GM23338 (cell line): Measurements from ENCODE around the gene WBP1. TPM values are rescaled to one million over a fixed set of nuclear protein-coding genes. Genes with fewer than 3 reads are reported as not detected.
"Not testable (repeated sequence)": the region's sequence is repeated elsewhere in the genome, so short reads cannot be mapped to it uniquely, and the experiment has no call there.

Source experiments
- ATAC-seq: fragments of 200-7000 bp; cut with Tn5 transposase; 3 replicates; pipeline ENCODE4 v1.9.1; 2020
- DNase-seq: peaks from one replicate; pipeline ENCODE4 v3.0.0-alpha.2; 2015; ENCODE audit warnings: low spot score
- H2AFZ ChIP-seq: fragments of 200-600 bp; sonication (generic); 2 replicates; pipeline ENCODE4 v1.8.0; 2016; ENCODE audit warnings: antibody characterized with exemption, mild to moderate bottlenecking, moderate library complexity
- H3F3A ChIP-seq: fragments of 200-600 bp; sonication (generic); replicated peaks from 2 replicates; pipeline ENCODE4 v1.8.0; 2017; ENCODE audit warnings: antibody characterized with exemption, mixed run types, low read depth
- H3K27ac ChIP-seq: fragments of 200-600 bp; sonication (generic); 2 replicates; pipeline ENCODE4 v1.6.1; 2016; ENCODE audit warnings: low read depth
- H3K27me3 ChIP-seq: fragments of 200-600 bp; sonication (generic); 2 replicates; pipeline ENCODE4 v1.8.0; 2016; ENCODE audit warnings: mild to moderate bottlenecking, mixed run types, moderate library complexity; ENCODE audit not compliant: insufficient read depth
- H3K36me3 ChIP-seq: fragments of 200-600 bp; sonication (generic); 2 replicates; pipeline ENCODE4 v1.8.0; 2016; ENCODE audit warnings: mild to moderate bottlenecking; ENCODE audit not compliant: insufficient read depth
- H3K4me1 ChIP-seq: fragments of 200-600 bp; sonication (generic); 2 replicates; pipeline ENCODE4 v1.8.0; 2016; ENCODE audit warnings: mild to moderate bottlenecking, moderate library complexity; ENCODE audit not compliant: insufficient read depth
- H3K4me2 ChIP-seq: fragments of 200-600 bp; sonication (generic); 2 replicates; pipeline ENCODE4 v1.7.1; 2017; ENCODE audit warnings: mixed run types
- H3K4me3 ChIP-seq: fragments of 200-600 bp; sonication (generic); 2 replicates; pipeline ENCODE4 v1.6.1; 2016; ENCODE audit warnings: mixed run types
- H3K79me2 ChIP-seq: fragments of 200-600 bp; sonication (generic); replicated peaks from 2 replicates; pipeline ENCODE4 v1.8.0; 2017; ENCODE audit warnings: mild to moderate bottlenecking; ENCODE audit not compliant: insufficient read depth
- H3K9me2 ChIP-seq: fragments of 200-600 bp; sonication (generic); 2 replicates; pipeline ENCODE4 v1.8.0; 2017; ENCODE audit not compliant: insufficient read depth
- H4K20me1 ChIP-seq: fragments of 200-600 bp; sonication (generic); replicated peaks from 2 replicates; pipeline ENCODE4 v1.8.0; 2017; ENCODE audit warnings: mild to moderate bottlenecking; ENCODE audit not compliant: insufficient read depth
- H3K27ac Mint-ChIP-seq: 2 replicates; pipeline ENCODE4 v1.8.0; 2020; ENCODE audit warnings: inconsistent platforms, mild to moderate bottlenecking, moderate library complexity, mixed read lengths
- H3K27me3 Mint-ChIP-seq: 3 replicates; pipeline ENCODE4 v1.8.0; 2022; ENCODE audit warnings: low read depth, mild to moderate bottlenecking, moderate library complexity, mixed read lengths, inconsistent platforms; ENCODE audit not compliant: insufficient read depth, poor library complexity
- H3K36me3 Mint-ChIP-seq: 3 replicates; pipeline ENCODE4 v1.8.0; 2021; ENCODE audit warnings: low read depth, mild to moderate bottlenecking, inconsistent platforms, moderate library complexity, mixed read lengths
- H3K4me1 Mint-ChIP-seq: 3 replicates; pipeline ENCODE4 v1.8.0; 2020; ENCODE audit warnings: mild to moderate bottlenecking, inconsistent platforms, mixed read lengths
- H3K4me3 Mint-ChIP-seq: 3 replicates; pipeline ENCODE4 v1.8.0; 2021; ENCODE audit warnings: moderate library complexity, mild to moderate bottlenecking, inconsistent platforms, mixed read lengths
- H3K9me3 Mint-ChIP-seq: 3 replicates; pipeline ENCODE4 v1.8.0; 2020; ENCODE audit warnings: moderate library complexity, mild to moderate bottlenecking, inconsistent platforms, mixed read lengths
- CREB1 ChIP-seq: fragments of 250-450 bp; sonication (Bioruptor Pico); IDR thresholded peaks from 2 replicates; pipeline ENCODE4 v1.5.0; 2020; ENCODE audit warnings: low read depth, mild to moderate bottlenecking, moderate library complexity
- EZH2phosphoT487 ChIP-seq: fragments of 200-600 bp; sonication (generic); IDR thresholded peaks from one replicate; pipeline ENCODE4 v1.8.1; 2018; ENCODE audit warnings: antibody characterized with exemption; ENCODE audit not compliant: unreplicated experiment
- NANOG ChIP-seq: IDR thresholded peaks from 2 replicates; pipeline ENCODE4 v1.6.1; 2016; ENCODE audit warnings: antibody characterized with exemption, borderline replicate concordance
- POLR2AphosphoS5 ChIP-seq: IDR thresholded peaks from 2 replicates; pipeline ENCODE4 v1.6.1; 2016; ENCODE audit warnings: antibody characterized with exemption, low read depth
- STAT1 ChIP-seq: IDR thresholded peaks from one replicate; pipeline ENCODE4 v1.6.1; 2016; ENCODE audit warnings: antibody characterized with exemption; ENCODE audit not compliant: unreplicated experiment
- polyA plus RNA-seq: library from polyadenylated mRNA; unstranded; fragments of >200 nt; fragmentation: Nextera tagmentation; extraction: Ambion mirVana; gene quantifications from 2 replicates; pipeline ENCODE4 v1.2.1, GENCODE V29; 2016
- total RNA-seq: library from RNA; depleted of rRNA; stranded (reverse); fragments of >200 nt; shearing (Covaris generic); gene quantifications from 2 replicates; pipeline ENCODE4 v1.2.3, GENCODE V29; 2014
- TF ChIP-seq, protein P1 (sequence below): IDR thresholded peaks from one replicate; pipeline ENCODE4 v1.6.1; 2018; ENCODE audit warnings: antibody characterized with exemption; ENCODE audit not compliant: unreplicated experiment
- TF ChIP-seq, protein P2 (sequence below), 2 experiments: fragments of 200-600 bp in 1 of 2; sonication (generic) in 1 of 2; conservative IDR thresholded peaks; 2 replicates each; pipeline versions ENCODE4 v1.5.1 to v1.6.1; 2016 to 2017; ENCODE audit warnings: antibody characterized with exemption in 2 of 2, low read depth in 2 of 2, mild to moderate bottlenecking in 2 of 2, moderate library complexity in 1 of 2

Gene WBP1
- total and polyA plus RNA-seq, 2 experiments from 2014 or later: 53.0 to 64.4 TPM

DNA sequence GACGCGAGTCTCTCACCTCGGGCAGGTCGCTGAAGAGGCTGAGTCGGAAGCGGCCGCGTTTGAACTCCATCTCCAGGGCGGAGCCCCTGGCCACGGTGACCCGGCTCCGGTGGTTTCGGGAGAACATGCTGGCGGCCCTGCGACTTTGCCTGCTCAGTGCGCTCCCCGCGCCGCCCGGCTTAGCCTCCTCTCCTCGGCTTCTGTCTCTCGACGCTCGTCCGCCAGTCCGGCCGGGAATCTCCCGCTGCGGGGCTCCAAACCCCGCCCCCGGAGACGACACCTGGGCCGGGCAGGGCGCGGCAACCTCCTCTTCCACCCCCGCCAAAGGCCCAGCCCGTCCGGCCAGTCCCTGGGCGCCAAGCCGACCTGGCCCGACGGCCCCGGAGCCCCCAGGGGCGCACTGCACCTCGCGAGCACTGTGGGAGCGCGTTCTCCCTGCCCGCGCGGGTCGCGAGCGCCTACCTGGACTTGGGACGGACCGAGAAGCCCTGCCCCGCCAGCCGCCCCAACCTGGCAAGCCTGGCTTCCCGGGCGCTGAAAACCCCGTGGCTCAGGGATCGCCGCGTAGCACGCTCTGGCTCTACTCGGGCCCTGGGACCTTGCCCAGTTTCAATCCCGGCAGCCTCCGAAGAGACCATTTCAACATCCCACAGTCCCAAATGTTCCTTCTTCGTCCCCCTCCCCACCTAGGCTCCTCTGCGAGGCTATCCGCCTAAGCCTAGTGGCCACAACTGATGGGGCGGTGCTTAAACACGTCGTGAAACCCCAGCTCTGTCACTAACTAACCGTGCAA, 16.4 kb upstream of the WBP1 start, which contains the start of gene RTKN:
RTKN (minus strand) TSS at position 248 of the 793 bp plus-strand sequence; CDS start at position 127, 121 bp downstream.
- Histone ChIP-seq H3K9me2 (no peaks in the 10 kb centered on the region), H3K4me1 (peaks cover 29% of the 10 kb centered on the region), H3K36me3 (no peaks in the 10 kb centered on the region), H3K27me3 (no peaks in the 10 kb centered on the region), H4K20me1 (peaks cover 23% of the 10 kb centered on the region), H3K27ac (peak within 1 kb of the TSS; percentile 97), H3K4me2 (peak within 1 kb of the TSS; percentile 97), H2AFZ (peak within 1 kb of the TSS; percentile 66), H3K79me2 (peaks cover 34% of the 10 kb centered on the region), H3F3A (peaks cover 18% of the 10 kb centered on the region), H3K4me3 (peak within 1 kb of the TSS; percentile 96)
- Mint-ChIP-seq H3K4me1 (peaks cover 29% of the 10 kb centered on the region), H3K27me3 (peaks cover 16% of the 10 kb centered on the region), H3K4me3 (peak within 1 kb of the TSS; percentile 98), H3K27ac (peak within 1 kb of the TSS; percentile 97), H3K9me3 (no peaks in the 10 kb centered on the region), H3K36me3 (peaks cover 18% of the 10 kb centered on the region)
- TF ChIP-seq, protein P1, sequence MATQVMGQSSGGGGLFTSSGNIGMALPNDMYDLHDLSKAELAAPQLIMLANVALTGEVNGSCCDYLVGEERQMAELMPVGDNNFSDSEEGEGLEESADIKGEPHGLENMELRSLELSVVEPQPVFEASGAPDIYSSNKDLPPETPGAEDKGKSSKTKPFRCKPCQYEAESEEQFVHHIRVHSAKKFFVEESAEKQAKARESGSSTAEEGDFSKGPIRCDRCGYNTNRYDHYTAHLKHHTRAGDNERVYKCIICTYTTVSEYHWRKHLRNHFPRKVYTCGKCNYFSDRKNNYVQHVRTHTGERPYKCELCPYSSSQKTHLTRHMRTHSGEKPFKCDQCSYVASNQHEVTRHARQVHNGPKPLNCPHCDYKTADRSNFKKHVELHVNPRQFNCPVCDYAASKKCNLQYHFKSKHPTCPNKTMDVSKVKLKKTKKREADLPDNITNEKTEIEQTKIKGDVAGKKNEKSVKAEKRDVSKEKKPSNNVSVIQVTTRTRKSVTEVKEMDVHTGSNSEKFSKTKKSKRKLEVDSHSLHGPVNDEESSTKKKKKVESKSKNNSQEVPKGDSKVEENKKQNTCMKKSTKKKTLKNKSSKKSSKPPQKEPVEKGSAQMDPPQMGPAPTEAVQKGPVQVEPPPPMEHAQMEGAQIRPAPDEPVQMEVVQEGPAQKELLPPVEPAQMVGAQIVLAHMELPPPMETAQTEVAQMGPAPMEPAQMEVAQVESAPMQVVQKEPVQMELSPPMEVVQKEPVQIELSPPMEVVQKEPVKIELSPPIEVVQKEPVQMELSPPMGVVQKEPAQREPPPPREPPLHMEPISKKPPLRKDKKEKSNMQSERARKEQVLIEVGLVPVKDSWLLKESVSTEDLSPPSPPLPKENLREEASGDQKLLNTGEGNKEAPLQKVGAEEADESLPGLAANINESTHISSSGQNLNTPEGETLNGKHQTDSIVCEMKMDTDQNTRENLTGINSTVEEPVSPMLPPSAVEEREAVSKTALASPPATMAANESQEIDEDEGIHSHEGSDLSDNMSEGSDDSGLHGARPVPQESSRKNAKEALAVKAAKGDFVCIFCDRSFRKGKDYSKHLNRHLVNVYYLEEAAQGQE: no peak
- no peak for TF ChIP-seq STAT1
- TF ChIP-seq POLR2AphosphoS5: peak; percentile 68
- TF ChIP-seq CREB1 (CRISPR knock-in tag): peak; percentile 39
- TF ChIP-seq, protein P2, sequence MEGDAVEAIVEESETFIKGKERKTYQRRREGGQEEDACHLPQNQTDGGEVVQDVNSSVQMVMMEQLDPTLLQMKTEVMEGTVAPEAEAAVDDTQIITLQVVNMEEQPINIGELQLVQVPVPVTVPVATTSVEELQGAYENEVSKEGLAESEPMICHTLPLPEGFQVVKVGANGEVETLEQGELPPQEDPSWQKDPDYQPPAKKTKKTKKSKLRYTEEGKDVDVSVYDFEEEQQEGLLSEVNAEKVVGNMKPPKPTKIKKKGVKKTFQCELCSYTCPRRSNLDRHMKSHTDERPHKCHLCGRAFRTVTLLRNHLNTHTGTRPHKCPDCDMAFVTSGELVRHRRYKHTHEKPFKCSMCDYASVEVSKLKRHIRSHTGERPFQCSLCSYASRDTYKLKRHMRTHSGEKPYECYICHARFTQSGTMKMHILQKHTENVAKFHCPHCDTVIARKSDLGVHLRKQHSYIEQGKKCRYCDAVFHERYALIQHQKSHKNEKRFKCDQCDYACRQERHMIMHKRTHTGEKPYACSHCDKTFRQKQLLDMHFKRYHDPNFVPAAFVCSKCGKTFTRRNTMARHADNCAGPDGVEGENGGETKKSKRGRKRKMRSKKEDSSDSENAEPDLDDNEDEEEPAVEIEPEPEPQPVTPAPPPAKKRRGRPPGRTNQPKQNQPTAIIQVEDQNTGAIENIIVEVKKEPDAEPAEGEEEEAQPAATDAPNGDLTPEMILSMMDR (conservative IDR thresholded peaks at IDR 0.05; ENCODE audit: low read depth in 2 of 2): no peak
- TF ChIP-seq NANOG: no peak
- TF ChIP-seq EZH2phosphoT487: no peak
- ATAC-seq (peak; percentile 56), DNase-seq (peak; percentile 92)

DNA sequence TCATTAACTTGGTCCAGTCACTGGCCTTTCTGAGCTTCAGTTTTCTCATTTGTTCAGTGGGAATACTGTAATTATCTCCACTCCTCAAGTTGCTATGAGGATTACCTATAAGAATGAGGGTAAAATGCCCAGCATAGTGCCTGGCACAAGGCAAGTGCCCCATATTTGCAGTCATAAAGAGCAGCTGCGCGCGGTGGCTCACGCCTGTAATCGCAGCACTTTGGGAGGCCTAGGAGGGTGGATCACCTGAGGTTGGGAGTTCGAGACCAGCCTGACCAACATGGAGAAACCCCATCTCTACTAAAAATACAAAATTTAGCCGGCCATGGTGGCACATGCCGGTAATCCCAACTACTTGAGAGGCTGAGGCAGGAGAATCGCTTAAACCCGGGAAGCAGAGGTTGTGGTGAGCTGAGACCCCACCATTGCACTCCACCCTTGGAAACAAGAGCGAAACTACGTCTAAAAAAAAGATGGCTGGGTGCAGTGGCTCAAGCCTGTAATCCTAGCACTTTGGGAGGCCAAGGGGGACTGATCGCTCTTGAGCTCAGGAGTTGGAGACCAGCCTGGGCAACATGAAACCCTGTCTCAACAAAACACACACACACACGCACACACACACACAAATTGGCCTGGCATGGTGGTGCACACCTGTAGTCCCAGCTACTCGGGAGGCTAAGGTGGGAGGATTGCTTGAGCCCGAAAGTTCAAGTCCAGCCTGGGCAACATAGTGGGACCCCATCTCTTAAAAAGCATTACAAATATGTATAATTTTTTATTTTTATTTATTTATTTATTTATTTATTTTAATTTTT, 15.5 kb upstream of the WBP1 start:
- H3K4me1 Mint-ChIP-seq: peaks cover 21% of the 10 kb centered on the region
- Histone ChIP-seq H3K4me3 (peak overlapping the region; percentile 96), H3K27ac (peak overlapping the region; percentile 24)

More for the DNA sequence above, 15.5 kb upstream of the WBP1 start:
- Mint-ChIP-seq H3K27ac (peak overlapping the region; percentile 75), H3K27me3 (peaks cover 15% of the 10 kb centered on the region), H3K4me3 (peak overlapping the region; percentile 98), H3K36me3 (peaks cover 13% of the 10 kb centered on the region)
- Histone ChIP-seq H3K79me2 (peaks cover 26% of the 10 kb centered on the region), H4K20me1 (peaks cover 20% of the 10 kb centered on the region), H3F3A (peaks cover 18% of the 10 kb centered on the region), H3K4me2 (peak overlapping the region; percentile 97), H3K4me1 (peaks cover 21% of the 10 kb centered on the region; the same call in 1 of the 2 replicates), H2AFZ (peak overlapping the region; percentile 66)
- H3K36me3 ChIP-seq, H3K9me3 Mint-ChIP-seq, DNase-seq, H3K9me2 ChIP-seq, ATAC-seq, H3K27me3 ChIP-seq: not testable (repeated sequence)
